HepG2 (cell line): ENCODE measurements around the gene LAPTM4A. TPM values are rescaled to one million over a fixed set of nuclear protein-coding genes. Genes with fewer than 3 reads are reported as not detected.

Source experiments
- ARHGAP35 ChIP-seq: sonication (generic); formaldehyde crosslinking; IDR thresholded peaks from 2 replicates; pipeline ENCODE4 v1.9.0; 2022; ENCODE audit warnings: mild to moderate bottlenecking, inconsistent platforms, moderate library complexity, missing genetic modification reagents, borderline replicate concordance
- HNRNPLL ChIP-seq: fragments of 200-400 bp; formaldehyde crosslinking; IDR thresholded peaks from 2 replicates; pipeline ENCODE4 v1.6.1; 2017; ENCODE audit warnings: mild to moderate bottlenecking, low read depth, low read length; ENCODE audit not compliant: poor library complexity, severe bottlenecking
- IKZF4 ChIP-seq: sonication (generic); formaldehyde crosslinking; IDR thresholded peaks from 2 replicates; pipeline ENCODE4 v1.5.1; 2020; ENCODE audit warnings: borderline replicate concordance, mild to moderate bottlenecking, low read depth, missing genetic modification reagents; ENCODE audit errors: not compliant biosample characterization
- KDM4B ChIP-seq: sonication (generic); formaldehyde crosslinking; IDR thresholded peaks from 2 replicates; pipeline ENCODE4 v1.4.0; 2020; ENCODE audit warnings: missing genetic modification reagents
- KLF16 ChIP-seq, 2 experiments: sonication (generic) in 1 of 2; formaldehyde crosslinking in 1 of 2; IDR thresholded peaks; 2 replicates each; pipeline versions ENCODE4 v1.6.1 to v1.8.0; 2016 to 2023; ENCODE audit warnings: missing genetic modification reagents in 2 of 2, missing compliant biosample characterization in 1 of 2
- ONECUT2 ChIP-seq: sonication (generic); formaldehyde crosslinking; IDR thresholded peaks from 2 replicates; pipeline ENCODE4 v1.4.0; 2020; ENCODE audit warnings: missing genetic modification reagents
- PAX8 ChIP-seq: sonication (generic); formaldehyde crosslinking; IDR thresholded peaks from 2 replicates; pipeline ENCODE4 v1.8.0; 2022; ENCODE audit warnings: mild to moderate bottlenecking, missing genetic modification reagents, borderline replicate concordance
- PRDM4 ChIP-seq: sonication (generic); formaldehyde crosslinking; IDR thresholded peaks from 2 replicates; pipeline ENCODE4 v1.9.0; 2021; ENCODE audit warnings: missing genetic modification reagents, borderline replicate concordance
- SMARCE1 ChIP-seq: fragments of 450-650 bp; IDR thresholded peaks from 2 replicates; pipeline ENCODE4 v1.6.1; 2017; ENCODE audit warnings: borderline replicate concordance
- TSC22D2 ChIP-seq: sonication (generic); formaldehyde crosslinking; IDR thresholded peaks from 2 replicates; pipeline ENCODE4 v1.5.1; 2020; ENCODE audit warnings: missing genetic modification reagents, mild to moderate bottlenecking, borderline replicate concordance
- ZFP36 ChIP-seq: fragments of 150-350 bp; IDR thresholded peaks from 2 replicates; pipeline ENCODE4 v1.6.1; 2018; ENCODE audit warnings: borderline replicate concordance, low read length, low read depth; ENCODE audit not compliant: partially characterized antibody
- ZNF225 ChIP-seq: sonication (generic); formaldehyde crosslinking; IDR thresholded peaks from 2 replicates; pipeline ENCODE4 v1.4.0; 2020; ENCODE audit warnings: mild to moderate bottlenecking, missing genetic modification reagents
- ZNF331 ChIP-seq: sonication (generic); formaldehyde crosslinking; IDR thresholded peaks from 2 replicates; pipeline ENCODE4 v1.4.0; 2020; ENCODE audit warnings: missing genetic modification reagents
- ZNF503 ChIP-seq: sonication (generic); formaldehyde crosslinking; IDR thresholded peaks from 2 replicates; pipeline ENCODE4 v1.4.0; 2020; ENCODE audit warnings: missing genetic modification reagents
- ZNF543 ChIP-seq: sonication (generic); formaldehyde crosslinking; IDR thresholded peaks from 2 replicates; pipeline ENCODE4 v1.4.0; 2020; ENCODE audit warnings: mild to moderate bottlenecking, missing genetic modification reagents
- ZNF577 ChIP-seq: sonication (generic); formaldehyde crosslinking; IDR thresholded peaks from 2 replicates; pipeline ENCODE4 v1.4.0; 2020; ENCODE audit warnings: mild to moderate bottlenecking, low read depth, missing genetic modification reagents, borderline replicate concordance
- polyA plus RNA-seq, 8 experiments: library from polyadenylated mRNA; depleted of rRNA in 3 of 8; stranded (reverse) in 7 of 8; unstranded in 1 of 8; fragments of >200 nt; fragmentation: Illumina TruSeq in 4 of 8; extraction: Trizol in 4 of 8; gene quantifications; 2 replicates each; pipeline versions ENCODE4 v1.2.1 to v1.2.3, GENCODE V29; 2011 to 2016; ENCODE audit warnings: low read depth in 4 of 8, missing spikeins in 1 of 8, mixed read lengths in 1 of 8; ENCODE audit not compliant: insufficient read depth in 1 of 8
- total RNA-seq, 5 experiments: library from RNA; depleted of rRNA; stranded (reverse); fragments of >200 nt; fragmentation: Illumina TruSeq; extraction: Trizol; gene quantifications; 2 replicates each; pipeline ENCODE4 v1.2.3, GENCODE V29; 2016; ENCODE audit warnings: low read depth in 1 of 5
- TF ChIP-seq, protein P1 (sequence below): sonication (generic); formaldehyde crosslinking; IDR thresholded peaks from 2 replicates; pipeline ENCODE4 v1.9.0; 2021; ENCODE audit warnings: missing genetic modification reagents, borderline replicate concordance
- TF ChIP-seq, protein P2 (sequence below): fragments of 450-650 bp; IDR thresholded peaks from 2 replicates; pipeline ENCODE4 v1.6.1; 2017; ENCODE audit warnings: mild to moderate bottlenecking
- TF ChIP-seq, protein P3 (sequence below): sonication (generic); formaldehyde crosslinking; IDR thresholded peaks from 2 replicates; pipeline ENCODE4 v1.5.0; 2020; ENCODE audit warnings: missing genetic modification reagents

Gene LAPTM4A
- total and polyA plus RNA-seq, 2 of the 13 experiments (the other 11 are each of a cell fraction or from before 2014, with no cell fraction given), result 116 to 558 TPM

DNA sequence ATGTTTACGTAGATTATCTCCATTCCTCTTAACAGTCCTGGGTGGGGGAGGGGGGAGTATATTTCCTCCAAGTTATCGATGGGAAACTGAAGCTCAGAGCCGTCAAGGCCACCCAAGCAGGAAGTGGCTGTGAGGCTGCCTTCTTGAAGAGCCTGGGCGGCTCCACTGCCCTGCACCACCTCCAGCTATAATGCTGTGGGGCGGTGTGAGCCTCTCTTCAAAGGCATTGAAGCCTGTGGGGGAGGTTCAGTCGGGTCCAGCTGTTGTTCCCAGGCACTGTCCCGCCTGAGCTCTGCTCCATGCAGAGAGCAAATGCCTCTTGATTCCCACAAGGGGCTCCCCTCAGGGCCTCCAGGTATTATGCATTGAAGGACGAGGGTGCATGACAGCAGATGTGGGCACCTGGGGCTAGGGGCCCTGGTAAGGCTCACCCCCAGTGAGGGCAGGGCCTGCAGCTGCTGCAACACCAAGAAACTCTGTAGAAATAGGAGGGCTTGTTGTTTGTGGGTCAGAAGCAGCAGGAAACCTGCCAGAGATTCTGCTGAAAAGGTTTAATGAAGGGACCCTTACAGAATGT is 29.5 kb upstream of the LAPTM4A start (continued):
- TF ChIP-seq ZNF503 (CRISPR knock-in tag) (no peak), ZNF543 (CRISPR knock-in tag) (no peak), KDM4B (0 out of 2 replicates have a peak, but pooled peaks have one; percentile 42), ZNF577 (CRISPR knock-in tag) (no peak), TSC22D2 (CRISPR knock-in tag) (0 out of 2 replicates have a peak, but pooled peaks have one; percentile 30), IKZF4 (CRISPR knock-in tag) (peak; percentile 56), HNRNPLL (no peak), ONECUT2 (CRISPR knock-in tag) (no peak), ZNF331 (CRISPR knock-in tag) (peak; percentile 42; the same call in 1 of the 2 replicates), PAX8 (CRISPR knock-in tag) (no peak), ARHGAP35 (CRISPR knock-in tag) (no peak), SMARCE1 (no peak), KLF16 (CRISPR knock-in tag; IDR thresholded peaks at IDR 0.05) (no peak), PRDM4 (CRISPR knock-in tag) (no peak), ZFP36 (no peak), ZNF225 (no peak)
- TF ChIP-seq, protein P1, sequence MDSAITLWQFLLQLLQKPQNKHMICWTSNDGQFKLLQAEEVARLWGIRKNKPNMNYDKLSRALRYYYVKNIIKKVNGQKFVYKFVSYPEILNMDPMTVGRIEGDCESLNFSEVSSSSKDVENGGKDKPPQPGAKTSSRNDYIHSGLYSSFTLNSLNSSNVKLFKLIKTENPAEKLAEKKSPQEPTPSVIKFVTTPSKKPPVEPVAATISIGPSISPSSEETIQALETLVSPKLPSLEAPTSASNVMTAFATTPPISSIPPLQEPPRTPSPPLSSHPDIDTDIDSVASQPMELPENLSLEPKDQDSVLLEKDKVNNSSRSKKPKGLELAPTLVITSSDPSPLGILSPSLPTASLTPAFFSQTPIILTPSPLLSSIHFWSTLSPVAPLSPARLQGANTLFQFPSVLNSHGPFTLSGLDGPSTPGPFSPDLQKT (CRISPR knock-in tag), result no peak
- TF ChIP-seq, protein P2, sequence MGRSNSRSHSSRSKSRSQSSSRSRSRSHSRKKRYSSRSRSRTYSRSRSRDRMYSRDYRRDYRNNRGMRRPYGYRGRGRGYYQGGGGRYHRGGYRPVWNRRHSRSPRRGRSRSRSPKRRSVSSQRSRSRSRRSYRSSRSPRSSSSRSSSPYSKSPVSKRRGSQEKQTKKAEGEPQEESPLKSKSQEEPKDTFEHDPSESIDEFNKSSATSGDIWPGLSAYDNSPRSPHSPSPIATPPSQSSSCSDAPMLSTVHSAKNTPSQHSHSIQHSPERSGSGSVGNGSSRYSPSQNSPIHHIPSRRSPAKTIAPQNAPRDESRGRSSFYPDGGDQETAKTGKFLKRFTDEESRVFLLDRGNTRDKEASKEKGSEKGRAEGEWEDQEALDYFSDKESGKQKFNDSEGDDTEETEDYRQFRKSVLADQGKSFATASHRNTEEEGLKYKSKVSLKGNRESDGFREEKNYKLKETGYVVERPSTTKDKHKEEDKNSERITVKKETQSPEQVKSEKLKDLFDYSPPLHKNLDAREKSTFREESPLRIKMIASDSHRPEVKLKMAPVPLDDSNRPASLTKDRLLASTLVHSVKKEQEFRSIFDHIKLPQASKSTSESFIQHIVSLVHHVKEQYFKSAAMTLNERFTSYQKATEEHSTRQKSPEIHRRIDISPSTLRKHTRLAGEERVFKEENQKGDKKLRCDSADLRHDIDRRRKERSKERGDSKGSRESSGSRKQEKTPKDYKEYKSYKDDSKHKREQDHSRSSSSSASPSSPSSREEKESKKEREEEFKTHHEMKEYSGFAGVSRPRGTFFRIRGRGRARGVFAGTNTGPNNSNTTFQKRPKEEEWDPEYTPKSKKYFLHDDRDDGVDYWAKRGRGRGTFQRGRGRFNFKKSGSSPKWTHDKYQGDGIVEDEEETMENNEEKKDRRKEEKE, result no peak
- TF ChIP-seq, protein P3, sequence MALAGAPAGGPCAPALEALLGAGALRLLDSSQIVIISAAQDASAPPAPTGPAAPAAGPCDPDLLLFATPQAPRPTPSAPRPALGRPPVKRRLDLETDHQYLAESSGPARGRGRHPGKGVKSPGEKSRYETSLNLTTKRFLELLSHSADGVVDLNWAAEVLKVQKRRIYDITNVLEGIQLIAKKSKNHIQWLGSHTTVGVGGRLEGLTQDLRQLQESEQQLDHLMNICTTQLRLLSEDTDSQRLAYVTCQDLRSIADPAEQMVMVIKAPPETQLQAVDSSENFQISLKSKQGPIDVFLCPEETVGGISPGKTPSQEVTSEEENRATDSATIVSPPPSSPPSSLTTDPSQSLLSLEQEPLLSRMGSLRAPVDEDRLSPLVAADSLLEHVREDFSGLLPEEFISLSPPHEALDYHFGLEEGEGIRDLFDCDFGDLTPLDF (CRISPR knock-in tag), result no peak
